HG03108 (cell line): ENCODE results near the gene TCN2.
"Not testable (repeated sequence)": the region's sequence is repeated elsewhere in the genome, so short reads cannot be mapped to it uniquely, and the experiment has no call there.

Experiments
- ATAC-seq: cut with Tn5 transposase; IDR thresholded peaks from one replicate; pipeline ENCODE4 v1.9.1; 2021; ENCODE audit warnings: moderate library complexity; ENCODE audit not compliant: unreplicated experiment

The TCN2 gene

DNA sequence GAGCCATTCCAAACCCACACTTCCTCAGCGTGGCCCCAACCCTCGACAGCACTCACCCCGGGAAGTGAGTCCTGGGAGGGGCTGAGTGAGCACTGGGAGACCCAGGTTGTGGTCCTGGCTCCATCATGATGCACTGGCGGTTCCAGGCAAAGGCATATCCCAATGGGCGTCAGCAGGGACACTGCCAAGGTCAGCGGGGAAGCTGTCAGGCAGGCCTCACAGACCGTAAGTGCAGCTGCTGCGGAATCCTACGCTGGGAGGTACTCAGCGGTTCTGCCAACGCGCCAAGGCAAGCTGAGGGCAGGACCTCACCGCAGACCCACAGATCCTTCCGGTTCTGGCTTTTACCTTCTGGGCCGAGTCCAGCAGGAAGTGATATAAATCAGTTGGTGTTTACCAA, 31.1 kb upstream of the TCN2 start:
- no peak for ATAC-seq

DNA sequence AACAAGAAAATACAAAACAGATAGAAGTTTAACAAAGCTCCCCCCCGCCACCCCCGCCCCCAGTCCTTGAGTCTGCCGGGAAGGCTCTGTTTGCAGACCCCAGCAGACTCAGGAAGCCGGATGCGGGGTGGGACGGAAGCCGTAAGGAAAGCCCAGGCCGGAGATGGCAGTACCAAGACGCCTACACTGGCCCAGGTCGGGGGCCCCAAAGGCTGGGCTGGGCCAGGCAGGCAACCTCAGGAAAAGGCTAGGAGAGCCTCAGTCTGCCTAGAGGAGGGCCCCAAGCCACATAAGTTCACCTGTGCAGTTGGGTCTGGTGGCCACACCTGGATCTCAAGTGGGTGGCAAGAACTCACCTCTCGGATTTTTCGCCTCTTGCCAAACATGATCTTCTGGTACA, 28.5 kb upstream of the TCN2 start:
- ATAC-seq, result no peak

DNA sequence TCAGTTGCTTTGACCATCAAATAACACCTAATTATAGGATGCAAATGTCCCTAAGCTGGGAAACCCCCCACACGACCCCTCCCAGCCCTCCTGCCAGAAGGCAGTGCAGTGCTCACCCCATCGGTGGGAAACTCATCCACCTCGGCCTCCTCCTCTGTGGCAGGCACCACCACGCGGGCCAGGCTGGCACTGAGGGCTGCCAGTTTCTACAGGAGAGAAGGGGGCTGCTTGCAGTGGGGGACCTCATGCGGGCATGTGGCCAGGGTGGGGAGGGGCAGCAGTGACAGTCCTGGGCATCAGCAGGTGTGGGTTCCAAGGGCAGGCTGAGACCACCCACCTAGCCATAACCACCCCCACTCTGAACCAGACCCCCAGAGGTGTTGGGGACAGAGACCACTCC, 26.1 kb upstream of the TCN2 start:
- no peak for ATAC-seq

DNA sequence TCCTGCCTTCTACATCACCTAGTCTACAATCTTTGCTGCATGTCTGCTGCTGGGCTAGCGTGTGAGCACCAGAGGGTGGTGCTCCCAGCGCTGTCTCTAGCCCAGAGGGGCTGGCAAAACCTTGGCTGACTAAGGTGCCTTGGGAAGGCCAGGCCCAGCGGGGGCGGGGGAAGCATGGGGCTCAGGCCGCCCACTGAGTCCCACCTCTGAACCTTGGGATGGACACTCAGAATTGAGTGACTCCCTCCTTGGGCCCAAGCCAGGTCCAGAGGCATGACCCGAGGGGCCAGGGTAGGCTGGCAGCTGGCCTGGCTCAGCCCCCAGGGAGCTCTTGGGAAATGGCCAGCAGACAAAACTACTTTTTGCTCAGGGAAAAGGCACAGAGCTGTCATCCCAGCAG, 24.9 kb upstream of the TCN2 start:
- no peak for ATAC-seq

DNA sequence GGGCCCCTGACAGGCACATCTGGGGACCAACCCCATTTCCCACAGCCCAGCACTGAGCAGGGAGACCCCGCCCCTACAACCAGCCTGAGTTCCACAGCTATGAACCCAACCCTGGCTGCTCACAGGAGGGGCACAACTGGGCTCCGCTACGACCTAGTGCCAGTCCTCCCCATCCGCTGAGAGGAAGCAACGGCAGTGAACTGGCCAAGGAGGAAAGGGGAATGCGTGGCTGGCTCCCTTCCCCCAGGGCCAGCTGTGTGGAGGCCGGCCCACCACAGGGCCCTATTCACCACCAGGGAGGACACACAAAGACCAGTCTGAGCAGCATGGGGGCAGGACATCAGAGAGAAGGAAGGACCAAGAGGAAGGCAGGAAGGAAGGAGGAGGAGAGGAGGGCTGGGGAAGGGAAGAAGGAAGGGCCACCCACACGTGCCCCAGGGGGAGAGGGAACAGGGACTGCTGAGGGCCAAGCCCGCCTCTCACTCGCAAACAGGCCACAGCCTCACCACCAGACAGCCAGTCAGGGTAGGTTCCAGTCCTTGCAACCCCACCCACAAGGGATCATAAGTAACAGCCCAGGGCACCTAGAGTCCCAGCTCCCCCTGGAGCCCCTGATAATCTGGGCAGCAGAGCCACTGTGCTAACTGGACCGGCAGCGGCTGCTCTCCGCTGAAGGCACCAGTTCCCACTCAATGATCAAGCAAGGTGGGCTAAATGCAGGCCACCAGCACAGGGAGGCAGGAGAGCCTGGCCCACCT, 24.0 kb upstream of the TCN2 start:
- ATAC-seq, result no peak

DNA sequence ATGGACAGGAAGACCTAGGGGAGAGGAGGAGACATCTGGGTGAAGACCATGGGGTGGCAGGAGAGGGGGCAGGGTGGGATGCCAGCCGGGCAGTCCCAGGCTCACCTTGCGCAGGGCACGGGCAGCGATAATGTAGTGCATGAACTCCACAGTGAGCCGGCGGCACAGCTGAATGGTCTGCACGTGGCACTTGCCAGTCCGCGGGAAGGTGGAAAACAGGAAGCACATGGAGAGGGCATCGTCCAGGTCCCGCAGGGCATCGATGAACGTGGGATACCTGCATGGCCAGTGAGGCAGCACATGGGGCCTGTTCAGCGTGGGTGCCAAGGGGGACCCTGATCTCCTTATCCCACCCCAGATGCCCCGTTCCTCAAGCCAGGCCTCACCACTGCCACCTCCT, 22.5 kb upstream of the TCN2 start:
- ATAC-seq, result no peak

DNA sequence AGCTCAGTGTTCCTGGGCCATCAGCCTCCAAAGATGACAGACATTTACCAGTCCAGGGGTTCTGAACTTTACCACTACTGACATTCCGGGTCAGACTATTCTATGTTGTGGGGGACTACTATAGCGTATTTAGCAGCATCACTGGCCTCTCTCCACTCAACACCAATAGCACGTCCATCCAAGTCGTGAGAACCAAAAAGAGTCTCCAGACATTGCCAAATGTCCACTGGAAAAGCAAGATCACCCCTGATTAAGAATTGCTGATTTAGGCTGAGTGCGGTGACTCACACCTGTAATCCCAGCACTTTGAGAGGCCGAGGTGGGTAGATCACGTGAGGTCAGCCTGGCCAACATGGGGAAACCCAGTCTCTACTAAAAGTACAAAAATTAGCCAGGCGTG, 20.6 kb upstream of the TCN2 start:
- ATAC-seq, result no peak

DNA sequence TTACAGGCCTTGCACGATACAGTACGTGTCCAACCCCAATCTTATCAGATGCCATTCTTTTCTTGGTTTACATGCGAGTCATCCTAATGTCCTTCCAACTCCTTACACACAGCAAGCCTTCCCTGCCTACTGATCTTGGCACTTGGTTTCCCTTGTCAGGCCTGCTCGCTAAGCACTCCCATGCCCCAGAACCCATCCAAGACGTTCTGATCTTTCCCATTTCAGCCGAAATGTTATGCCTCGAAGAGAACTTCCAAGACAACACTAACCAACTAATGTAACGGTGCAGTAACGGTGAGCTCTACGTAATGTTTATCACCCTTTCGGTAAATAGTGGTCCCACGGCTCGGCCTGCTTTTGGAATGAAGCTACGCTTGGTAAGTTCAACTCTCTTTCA, 15.8 kb upstream of the TCN2 start:
- ATAC-seq, result no peak

DNA sequence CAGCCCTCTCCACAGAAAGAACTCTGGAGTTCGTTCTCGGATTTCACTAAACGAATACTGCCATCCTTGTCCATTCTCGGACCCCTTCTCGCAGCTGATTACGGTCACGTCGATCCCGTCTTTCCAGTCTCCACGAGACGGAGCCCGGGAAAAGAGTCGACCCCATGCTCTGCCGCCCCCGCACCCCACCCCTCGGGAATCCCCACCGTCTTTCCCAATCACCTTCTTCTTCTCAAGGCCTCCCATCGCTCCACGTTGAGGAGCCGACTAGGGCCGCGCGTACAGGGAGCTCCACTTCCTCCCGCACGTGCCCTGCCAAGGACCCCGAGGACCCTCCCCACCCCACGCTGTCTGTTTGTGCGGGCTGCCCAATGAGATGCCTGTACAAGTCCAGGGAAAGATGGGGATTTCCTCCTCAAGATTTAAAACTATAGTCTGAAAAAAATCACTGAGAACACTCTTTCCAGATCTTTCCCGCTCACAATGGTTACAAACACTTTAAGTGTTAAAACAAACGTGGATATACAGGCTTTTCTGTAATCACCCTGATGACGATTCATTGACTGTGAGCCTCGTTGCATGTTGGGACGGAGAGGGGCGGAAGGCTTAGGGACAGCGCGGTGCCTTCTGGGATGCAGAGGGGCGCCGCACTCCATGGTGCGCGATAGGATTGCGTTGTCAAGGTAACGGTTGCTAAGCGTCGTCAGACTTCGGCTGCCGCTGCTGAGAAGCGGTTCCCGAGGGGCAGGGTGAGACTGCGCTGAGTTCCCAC, 15.2 kb upstream of the TCN2 start, which contains the start of gene PES1:
TSS of gene PES1 (minus strand) at position 323 of the 772 bp plus-strand sequence. CDS start at position 246, 77 bp downstream.
- peak; percentile 95 for ATAC-seq

DNA sequence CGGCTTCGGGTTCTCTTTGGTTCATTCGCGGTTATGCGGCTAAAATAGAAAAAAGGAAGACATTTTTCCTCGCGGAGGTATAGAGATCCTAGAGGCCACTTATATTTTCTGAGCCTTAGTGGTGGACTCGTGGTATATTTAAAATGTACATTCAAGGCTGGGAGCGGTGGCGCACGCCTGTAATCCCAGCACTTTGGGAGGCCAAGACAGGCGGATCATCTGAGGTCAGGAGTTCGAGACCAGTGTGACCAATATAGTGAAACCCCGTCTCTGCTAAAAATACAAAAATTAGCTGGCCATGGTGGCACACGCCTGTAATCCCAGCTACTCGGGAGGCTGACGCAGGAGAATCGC, 14.6 kb upstream of the TCN2 start:
- ATAC-seq, result not testable (repeated sequence)

DNA sequence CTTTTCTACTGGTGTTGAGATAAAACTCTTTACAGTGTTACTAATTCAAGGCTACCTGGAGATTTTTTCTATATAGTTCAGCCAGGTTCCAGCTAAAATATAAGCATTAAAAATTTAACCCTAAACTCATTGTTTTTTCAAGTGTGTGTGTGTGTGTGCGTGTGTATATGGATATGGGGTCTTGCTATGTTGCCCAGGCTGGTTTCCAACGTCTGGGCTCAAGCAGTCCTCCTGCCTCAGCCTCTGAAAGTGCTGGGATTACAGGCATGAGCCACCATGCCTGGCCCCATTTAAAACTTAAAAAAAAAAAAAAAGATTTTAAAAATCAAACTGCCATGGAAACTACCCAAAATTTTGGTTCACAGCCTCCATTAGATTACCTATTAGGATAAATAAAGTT, 10.8 kb upstream of the TCN2 start:
- ATAC-seq, result no peak

DNA sequence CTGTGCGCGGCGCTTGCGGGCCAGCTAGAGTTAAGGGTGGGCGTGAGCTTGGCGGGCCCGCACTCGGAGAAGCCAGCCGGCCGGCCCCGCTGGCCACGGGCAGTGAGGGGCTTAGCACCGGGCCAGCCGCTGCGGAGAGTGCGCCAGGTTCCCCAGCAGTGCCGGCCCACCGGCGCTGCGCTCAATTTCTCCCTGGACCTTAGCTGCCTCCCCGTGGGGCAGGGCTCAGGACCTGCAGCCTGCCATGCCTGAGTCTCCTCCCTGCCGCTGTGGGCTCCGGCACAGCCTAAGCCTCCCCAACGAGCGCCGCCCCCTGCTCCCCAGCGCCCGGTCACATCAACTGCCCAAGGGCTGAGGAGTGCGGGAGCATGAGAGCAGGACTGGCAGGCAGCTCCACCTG, 10.1 kb upstream of the TCN2 start:
- no peak for ATAC-seq

DNA sequence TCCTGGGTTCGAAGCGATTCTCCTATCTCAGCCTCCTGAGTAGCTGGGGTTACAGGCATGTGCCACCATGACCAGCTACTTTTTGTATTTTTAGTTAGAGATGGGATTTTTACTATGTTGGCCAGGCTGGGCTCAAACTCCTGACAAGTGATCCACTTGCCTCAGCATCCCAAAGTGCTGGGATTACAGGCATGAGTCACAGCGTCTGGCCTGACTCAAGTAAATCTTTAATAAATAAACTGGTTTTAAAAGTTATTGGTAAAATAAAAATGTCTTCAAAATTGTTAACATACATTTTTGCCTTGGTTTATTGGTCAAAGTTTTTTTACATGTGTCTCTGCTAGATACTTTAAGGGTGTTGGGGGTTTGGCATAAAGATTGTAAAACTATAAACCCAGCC, 8.0 kb upstream of the TCN2 start:
- ATAC-seq, result no peak

DNA sequence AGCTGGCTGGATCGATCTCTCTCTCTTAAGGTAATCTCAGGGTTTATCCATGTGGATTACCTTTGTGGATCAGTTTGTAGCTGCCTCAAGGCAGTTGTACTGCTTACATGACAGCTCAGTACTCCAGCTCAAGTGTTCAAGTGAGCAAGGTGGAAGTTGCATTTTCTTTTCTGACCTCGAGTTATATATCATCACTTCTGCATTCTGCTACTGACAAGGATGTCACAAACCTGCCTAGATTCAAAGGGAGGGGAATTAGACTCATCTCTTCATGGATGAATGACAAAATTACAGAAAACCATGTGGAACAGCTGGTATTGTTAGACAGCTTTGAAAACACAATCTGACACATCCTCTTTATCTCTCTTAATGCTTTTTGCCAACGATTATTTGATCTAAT, 6.1 kb upstream of the TCN2 start:
- no peak for ATAC-seq

DNA sequence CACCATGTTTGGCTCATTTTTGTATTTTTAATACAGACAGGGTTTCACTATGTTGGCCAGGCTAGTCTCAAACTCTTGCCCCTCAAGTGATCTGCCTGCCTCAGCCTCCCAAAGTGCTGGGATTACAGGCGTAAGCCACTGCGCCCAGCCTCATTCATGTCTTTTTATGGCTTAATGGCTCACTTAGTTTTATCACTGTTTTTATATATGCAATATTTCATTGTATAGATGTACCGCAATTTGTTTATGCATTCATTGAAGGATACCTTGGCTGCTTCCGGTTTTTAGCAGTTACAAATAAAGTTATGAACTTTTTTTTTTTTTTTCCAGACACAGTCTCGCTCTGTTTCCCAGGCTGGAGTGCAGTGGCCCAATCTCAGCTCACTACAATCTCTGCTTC, 5.5 kb upstream of the TCN2 start:
- no peak for ATAC-seq

DNA sequence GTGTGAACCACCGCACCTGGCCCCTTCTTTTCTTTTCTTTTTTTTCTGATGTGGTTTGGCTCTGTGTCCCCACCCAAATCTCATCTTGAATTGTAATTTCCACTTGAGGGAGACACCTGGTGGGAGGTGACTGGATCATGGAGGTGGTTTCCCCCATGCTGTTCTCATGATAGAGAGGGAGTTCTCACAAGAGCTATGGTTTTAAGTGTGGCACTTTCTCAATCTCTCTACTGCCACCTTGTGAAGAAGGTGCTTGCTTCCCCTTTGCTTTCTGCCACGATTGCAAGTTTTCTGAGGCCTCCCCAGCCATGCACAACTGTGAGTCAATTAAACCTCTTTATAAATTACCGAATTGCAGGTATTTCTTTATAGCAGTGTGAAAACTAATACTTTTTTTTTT, 4.9 kb upstream of the TCN2 start:
- ATAC-seq, result no peak

DNA sequence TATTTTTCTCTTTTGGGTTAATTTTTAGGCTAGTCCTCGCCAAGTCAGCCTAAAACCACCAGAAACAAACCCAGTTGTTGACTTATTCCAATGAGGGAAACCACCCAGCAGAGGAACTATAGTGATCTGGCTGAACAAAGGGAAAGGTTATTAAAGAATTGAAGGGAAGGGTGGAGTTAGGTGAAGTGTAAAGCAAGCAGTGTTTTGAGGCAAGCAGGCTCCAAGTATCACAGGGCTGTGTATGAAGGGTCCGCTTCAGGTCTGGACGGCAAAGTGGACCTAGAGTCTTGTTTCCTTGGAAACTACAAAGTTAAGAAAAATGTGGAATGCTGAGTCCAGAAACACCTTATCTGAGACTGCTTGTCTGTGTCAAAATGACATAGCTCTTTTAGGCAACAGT, 3.2 kb upstream of the TCN2 start:
- ATAC-seq, result no peak

DNA sequence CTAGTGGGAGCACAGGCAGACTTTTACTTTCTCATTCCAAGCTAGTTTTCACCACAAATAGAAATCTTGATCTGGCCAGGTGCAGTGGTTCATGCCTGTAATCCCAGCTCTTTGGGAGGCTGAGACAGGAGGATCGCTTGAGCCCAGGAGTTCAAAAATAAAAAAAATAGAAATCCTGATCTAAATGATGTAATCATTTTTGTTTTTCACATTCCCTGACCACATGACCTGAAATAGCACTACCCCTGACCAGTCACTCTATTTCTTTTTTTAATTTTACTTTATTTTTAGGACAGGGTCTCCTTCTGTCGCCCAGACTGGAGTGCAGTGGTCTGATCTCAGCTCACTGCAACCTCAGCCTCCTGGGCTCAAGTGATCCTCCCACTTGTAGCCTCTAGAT, 2.3 kb upstream of the TCN2 start:
- ATAC-seq, result no peak

DNA sequence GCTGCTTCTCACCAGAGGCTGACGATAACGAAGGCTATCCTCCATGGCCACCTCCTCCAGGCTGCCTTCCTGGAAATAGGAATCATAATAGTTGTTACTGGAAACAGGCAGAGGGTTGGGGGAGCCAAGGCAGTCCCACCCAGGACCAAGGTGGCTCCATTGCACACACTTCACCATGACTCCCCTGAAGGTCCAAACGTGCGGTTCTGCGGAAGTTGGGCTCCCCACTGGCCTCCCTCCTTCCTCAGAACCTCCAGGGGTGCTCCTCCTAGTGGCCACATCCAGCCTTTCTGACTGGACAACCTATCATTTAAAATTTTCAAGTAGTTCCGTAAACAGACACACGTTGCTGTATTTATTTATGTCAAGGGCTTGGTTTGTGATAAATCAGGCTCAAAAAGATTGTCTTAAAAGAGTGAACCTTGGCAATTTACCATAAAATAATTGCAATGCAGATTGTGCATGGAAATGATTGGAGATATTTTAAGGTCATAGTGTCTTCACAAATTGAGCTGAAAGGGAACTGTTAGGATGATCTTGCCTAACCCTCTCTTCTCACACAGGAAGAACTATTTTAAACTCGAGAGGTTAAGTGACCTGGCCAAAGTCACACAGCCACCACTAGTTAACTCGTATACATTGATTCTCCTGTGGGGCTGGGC, 1.4 kb upstream of the TCN2 start:
- ATAC-seq, result no peak

DNA sequence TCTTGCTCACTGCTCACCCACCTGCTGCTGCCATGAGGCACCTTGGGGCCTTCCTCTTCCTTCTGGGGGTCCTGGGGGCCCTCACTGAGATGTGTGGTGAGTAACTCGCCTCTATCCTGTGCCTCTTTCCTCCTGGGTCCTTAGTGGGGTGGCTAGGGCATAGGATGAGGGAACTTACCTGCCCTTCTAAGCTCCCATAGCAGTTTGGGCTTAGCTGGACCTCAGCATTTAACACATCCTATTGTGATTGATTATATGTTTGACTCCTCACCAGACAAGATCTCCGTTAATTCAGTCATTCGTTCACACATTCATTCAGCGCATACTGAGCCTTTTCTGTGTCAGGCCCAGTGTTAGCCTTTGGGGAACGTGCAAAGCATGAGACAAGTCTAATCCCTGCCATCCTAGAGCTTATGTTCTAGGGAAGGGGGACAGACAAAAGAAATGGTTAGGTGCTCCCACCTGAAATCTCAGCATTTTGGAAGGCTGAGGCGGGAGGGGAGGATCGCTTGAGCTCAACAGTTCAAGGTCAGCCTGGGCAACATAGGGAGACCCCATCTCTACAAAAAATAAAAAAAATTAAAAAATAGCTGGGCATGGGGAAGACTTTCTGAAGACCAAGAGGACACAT, 441 bp downstream of the TCN2 start:
- no peak for ATAC-seq

DNA sequence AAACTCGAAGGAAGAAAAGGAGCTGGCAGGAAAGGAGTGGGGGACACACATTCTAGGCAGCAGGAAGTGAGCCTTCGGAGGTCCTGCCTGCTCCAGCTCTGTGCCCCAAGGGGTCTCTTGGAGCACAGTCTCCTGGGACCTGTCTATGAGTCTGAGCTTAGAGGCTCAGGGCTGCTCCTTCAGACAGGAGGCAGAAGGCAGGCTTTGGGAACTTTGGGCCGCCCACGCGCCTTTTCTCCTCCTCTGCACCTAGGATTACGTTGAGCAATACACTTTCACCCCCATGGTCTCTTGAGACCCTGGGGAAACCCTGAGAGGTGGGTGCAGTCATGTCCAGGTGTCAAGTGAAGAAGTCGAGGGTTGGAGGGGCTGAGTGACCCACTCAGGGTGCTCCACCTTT, 965 bp downstream of the TCN2 start:
- no peak for ATAC-seq
